A673 (cell line): ENCODE measurements around the gene QKI. TPM values are rescaled to one million over a fixed set of nuclear protein-coding genes. Genes with fewer than 3 reads are reported as not detected.

Source experiments
- BruUV-seq: library from RNA; stranded (reverse); fragments of 400-500 nt; replicated peaks from 2 replicates; lab custom pipeline; 2021; lab: Mats Ljungman, UMichigan
- CTCF ChIA-PET: fragments of 300-600 bp; sonication (Branson Sonifier 250); formaldehyde crosslinking; loops from one replicate; lab custom pipeline; 2022; ENCODE audit warnings: antibody characterized with exemption; lab: Charles Lee
- POLR2A ChIA-PET: fragments of 300-600 bp; sonication (Branson Sonifier 250); formaldehyde crosslinking; loops from one replicate; lab custom pipeline; 2022; ENCODE audit warnings: antibody characterized with exemption; ENCODE audit not compliant: low non-redundant PET; lab: Charles Lee
- DNase-seq: peaks from one replicate; pipeline ENCODE4 v3.0.0-alpha.2; 2015; ENCODE audit warnings: low spot score
- H3K27ac ChIP-seq: fragments of 200-600 bp; sonication (generic); 2 replicates; pipeline ENCODE4 v1.5.1; 2016; ENCODE audit warnings: mixed run types, low read depth, mild to moderate bottlenecking, mixed read lengths, antibody characterized with exemption, low read length; ENCODE audit not compliant: poor library complexity, severe bottlenecking
- H3K27me3 ChIP-seq: fragments of 200-600 bp; sonication (generic); replicated peaks from 2 replicates; pipeline ENCODE4 v1.6.1; 2017; ENCODE audit warnings: mixed run types, low read depth, mild to moderate bottlenecking, mixed read lengths, antibody characterized with exemption, low read length; ENCODE audit not compliant: insufficient read depth, poor library complexity
- H3K36me3 ChIP-seq: fragments of 200-600 bp; sonication (generic); 2 replicates; pipeline ENCODE4 v1.6.1; 2016; ENCODE audit warnings: mixed run types, mild to moderate bottlenecking, mixed read lengths, antibody characterized with exemption, low read length; ENCODE audit not compliant: insufficient read depth, poor library complexity, severe bottlenecking
- H3K4me1 ChIP-seq: fragments of 200-600 bp; sonication (generic); 2 replicates; pipeline ENCODE4 v1.6.1; 2017; ENCODE audit warnings: mixed run types, mild to moderate bottlenecking, mixed read lengths, antibody characterized with exemption, low read length; ENCODE audit not compliant: insufficient read depth, poor library complexity, severe bottlenecking
- H3K4me3 ChIP-seq: fragments of 200-600 bp; sonication (generic); 2 replicates; pipeline ENCODE4 v1.5.1; 2016; ENCODE audit warnings: low read depth, mixed run types, mild to moderate bottlenecking, mixed read lengths, low read length; ENCODE audit not compliant: poor library complexity, severe bottlenecking
- H3K9me3 ChIP-seq: fragments of 200-600 bp; sonication (generic); 2 replicates; pipeline ENCODE4 v1.6.1; 2016; ENCODE audit warnings: mixed run types, low read depth, mild to moderate bottlenecking, mixed read lengths, antibody characterized with exemption, low read length; ENCODE audit not compliant: poor library complexity, severe bottlenecking
- EZH2 ChIP-seq: fragments of 200-600 bp; sonication (generic); IDR thresholded peaks from 2 replicates; pipeline ENCODE4 v1.6.1; 2017; ENCODE audit warnings: borderline replicate concordance, low read depth, mild to moderate bottlenecking, mixed read lengths, antibody characterized with exemption, low read length; ENCODE audit not compliant: poor library complexity, severe bottlenecking
- intact Hi-C: fragments of 100-400 bp; cut with micrococcal nuclease; formaldehyde crosslinking; loops from one replicate; pipeline ENCODE4 v1.10.0; 2022; ENCODE audit not compliant: unreplicated experiment
- total RNA-seq: library from RNA; stranded (reverse); gene quantifications from 2 replicates; pipeline ENCODE4 v1.2.3, GENCODE V29; 2021
- TF ChIP-seq, protein P1 (sequence below): fragments of 300-800, 200-600 bp; sonication (generic); conservative IDR thresholded peaks from 2 replicates; pipeline ENCODE4 v1.5.1; 2017; ENCODE audit warnings: low read depth, mild to moderate bottlenecking, antibody characterized with exemption, low read length, moderate library complexity, mixed read lengths

QKI gene
- total RNA-seq, 1 experiment from 2014 or later: 128 TPM

DNA sequence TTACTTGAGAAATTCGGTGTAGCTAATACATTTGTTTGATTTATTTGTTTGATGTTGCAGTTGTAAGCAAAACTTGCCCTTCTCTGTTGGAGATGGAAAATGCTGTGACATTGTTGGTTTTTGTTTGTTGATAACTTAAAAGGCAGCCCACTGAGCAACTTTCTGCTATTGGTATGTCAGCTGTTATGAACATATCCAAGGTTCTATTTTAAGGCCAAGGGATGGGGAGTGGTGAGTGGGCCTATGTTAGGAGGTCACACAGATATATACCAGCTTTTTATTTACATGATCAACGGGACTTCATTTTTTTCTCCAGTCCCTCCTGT lies 5.7 kb downstream of the QKI start:
- no TSS peak for BruUV-seq
- Histone ChIP-seq H3K4me1 (peaks cover 38% of the 10 kb centered on the region), H3K36me3 (no peaks in the 10 kb centered on the region), H3K4me3 (no peak overlapping the region), H3K27ac (no peak overlapping the region), H3K27me3 (no peaks in the 10 kb centered on the region), H3K9me3 (no peaks in the 10 kb centered on the region)
- ChIA-PET POLR2A (no interaction called here), CTCF (no interaction called here)
- no peak for DNase-seq
- intact Hi-C loops: loop anchor here (10.0 kb wide), 3 partner anchors 165 to 1815 kb away; no protein-coding TSS in a partner anchor
- no peak for TF ChIP-seq EZH2
- TF ChIP-seq, protein P1, sequence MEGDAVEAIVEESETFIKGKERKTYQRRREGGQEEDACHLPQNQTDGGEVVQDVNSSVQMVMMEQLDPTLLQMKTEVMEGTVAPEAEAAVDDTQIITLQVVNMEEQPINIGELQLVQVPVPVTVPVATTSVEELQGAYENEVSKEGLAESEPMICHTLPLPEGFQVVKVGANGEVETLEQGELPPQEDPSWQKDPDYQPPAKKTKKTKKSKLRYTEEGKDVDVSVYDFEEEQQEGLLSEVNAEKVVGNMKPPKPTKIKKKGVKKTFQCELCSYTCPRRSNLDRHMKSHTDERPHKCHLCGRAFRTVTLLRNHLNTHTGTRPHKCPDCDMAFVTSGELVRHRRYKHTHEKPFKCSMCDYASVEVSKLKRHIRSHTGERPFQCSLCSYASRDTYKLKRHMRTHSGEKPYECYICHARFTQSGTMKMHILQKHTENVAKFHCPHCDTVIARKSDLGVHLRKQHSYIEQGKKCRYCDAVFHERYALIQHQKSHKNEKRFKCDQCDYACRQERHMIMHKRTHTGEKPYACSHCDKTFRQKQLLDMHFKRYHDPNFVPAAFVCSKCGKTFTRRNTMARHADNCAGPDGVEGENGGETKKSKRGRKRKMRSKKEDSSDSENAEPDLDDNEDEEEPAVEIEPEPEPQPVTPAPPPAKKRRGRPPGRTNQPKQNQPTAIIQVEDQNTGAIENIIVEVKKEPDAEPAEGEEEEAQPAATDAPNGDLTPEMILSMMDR: no peak

DNA sequence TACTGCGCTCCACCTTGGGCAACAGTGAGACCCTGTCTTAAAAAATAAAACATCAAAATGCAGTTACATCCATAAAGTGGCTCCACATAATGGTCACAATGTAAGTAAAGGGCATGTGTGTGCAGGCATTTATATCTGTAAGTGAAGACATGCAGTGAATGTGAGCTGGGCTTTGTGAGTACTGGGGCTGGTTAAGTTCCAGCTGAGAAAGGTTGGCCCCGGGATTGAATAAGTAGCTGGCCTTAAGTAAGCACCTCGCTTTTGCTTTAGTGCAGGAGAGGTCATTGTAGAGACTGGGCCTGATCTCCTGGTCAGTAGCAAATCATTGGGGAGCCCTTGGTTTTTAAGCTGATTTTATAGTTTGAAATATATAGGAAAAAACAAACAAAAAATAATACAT lies 8.0 kb downstream of the QKI start:
- ChIA-PET CTCF (no interaction called here), POLR2A (no interaction called here)
- intact Hi-C loops: loop anchor here (10.0 kb wide), 3 partner anchors 162 to 1812 kb away; no protein-coding TSS in a partner anchor
- no peak for DNase-seq
- BruUV-seq: no TSS peak
- Histone ChIP-seq H3K4me3 (no peak overlapping the region), H3K9me3 (no peaks in the 10 kb centered on the region), H3K27ac (no peak overlapping the region), H3K36me3 (no peaks in the 10 kb centered on the region), H3K4me1 (peaks cover 33% of the 10 kb centered on the region), H3K27me3 (no peaks in the 10 kb centered on the region)
- no peak for TF ChIP-seq EZH2
- TF ChIP-seq, protein P1: no peak

DNA sequence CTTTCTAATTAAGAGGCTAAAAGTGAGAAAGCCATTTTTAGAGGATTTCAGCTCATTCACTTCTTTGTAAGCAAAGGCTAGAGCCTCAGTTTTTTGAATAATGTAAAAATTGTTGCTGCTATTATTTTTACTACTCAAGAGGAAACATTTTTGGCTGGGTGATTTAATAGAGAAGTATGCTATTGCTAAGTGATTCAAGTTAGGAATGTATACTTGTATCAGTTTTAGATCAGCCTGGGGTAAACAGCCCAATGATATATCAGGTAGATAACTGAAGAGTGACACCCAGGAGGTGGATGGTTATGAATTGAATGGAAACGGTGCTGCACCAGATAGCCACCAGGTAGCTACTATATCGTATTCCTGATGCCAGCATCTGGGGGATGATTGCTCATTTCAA lies 9.2 kb downstream of the QKI start:
- H3K9me3 ChIP-seq: no peaks in the 10 kb centered on the region
- H3K4me1 ChIP-seq: peaks cover 34% of the 10 kb centered on the region
- H3K27ac ChIP-seq: no peak overlapping the region
- TF ChIP-seq EZH2: no peak
- TF ChIP-seq, protein P1: no peak
- ChIA-PET POLR2A (no interaction called here), CTCF (no interaction called here)
- no peaks in the 10 kb centered on the region for H3K27me3 ChIP-seq
- intact Hi-C loops: loop anchor here (10.0 kb wide), 3 partner anchors 161 to 1811 kb away; no protein-coding TSS in a partner anchor
- no TSS peak for BruUV-seq
- no peak overlapping the region for H3K4me3 ChIP-seq
- H3K36me3 ChIP-seq: no peaks in the 10 kb centered on the region
- DNase-seq: no peak
